GM18526 (cell line): ENCODE results near the gene PAPLN.

Experiments
- POLR2A ChIP-seq: IDR thresholded peaks from 3 replicates; pipeline ENCODE4 v1.6.1; 2011; ENCODE audit not compliant: insufficient read length; ENCODE audit errors: extremely low read depth

The PAPLN gene

GRCh38 chr14:73283608-73284379 is 46.5 kb downstream of the PAPLN start:
- no peak for TF ChIP-seq POLR2A

GRCh38 chr14:73285979-73286378 is 48.7 kb downstream of the PAPLN start:
- TF ChIP-seq POLR2A, result no peak

- TF ChIP-seq POLR2A, result no peak
Observed at GRCh38 chr14:73286598-73286997, 49.3 kb downstream of the PAPLN start.

GRCh38 chr14:73287071-73287470 is 49.8 kb downstream of the PAPLN start:
- no peak for TF ChIP-seq POLR2A

GRCh38 chr14:73289308-73289707 is 52.0 kb downstream of the PAPLN start:
- TF ChIP-seq POLR2A, result no peak

GRCh38 chr14:73289729-73290128 is 52.4 kb downstream of the PAPLN start:
- no peak for TF ChIP-seq POLR2A

GRCh38 chr14:73290279-73290678 is 53.0 kb downstream of the PAPLN start:
- TF ChIP-seq POLR2A, result no peak

GRCh38 chr14:73293782-73294781 is 56.8 kb downstream of the PAPLN start:
- no peak for TF ChIP-seq POLR2A

GRCh38 chr14:73295198-73295796 is 58.0 kb downstream of the PAPLN start:
- TF ChIP-seq POLR2A, result no peak

GRCh38 chr14:73305499-73305898 is 68.2 kb downstream of the PAPLN start:
- TF ChIP-seq POLR2A, result no peak

- TF ChIP-seq POLR2A, result no peak
Observed at GRCh38 chr14:73307261-73307660, 70.0 kb downstream of the PAPLN start.

GRCh38 chr14:73311708-73312030 is 74.4 kb downstream of the PAPLN start:
- TF ChIP-seq POLR2A, result no peak

GRCh38 chr14:73312687-73313086 is 75.4 kb downstream of the PAPLN start:
- no peak for TF ChIP-seq POLR2A

GRCh38 chr14:73313151-73313550 is 75.8 kb downstream of the PAPLN start:
- no peak for TF ChIP-seq POLR2A

- TF ChIP-seq POLR2A, result no peak
Observed at GRCh38 chr14:73323896-73324399, 86.6 kb downstream of the PAPLN start.
